Keratinocyte (primary cell): Measurements from ENCODE around the gene AKAP10.

Experiments used
- EZH2 ChIP-seq: IDR thresholded peaks from one replicate; pipeline ENCODE4 v1.6.1; 2012; ENCODE audit warnings: inconsistent platforms, mild to moderate bottlenecking, low read length, moderate library complexity
- TF ChIP-seq, protein P1 (sequence below), 3 experiments: IDR thresholded peaks in 1 of 3; conservative IDR thresholded peaks in 1 of 3; optimal IDR thresholded peaks in 1 of 3; 2 replicates in 2 of 3; 3 replicates in 1 of 3; pipeline versions ENCODE3 to v1.5.1; 2011; ENCODE audit warnings: low read length in 3 of 3, mild to moderate bottlenecking in 3 of 3, moderate library complexity in 2 of 3, control low read depth in 1 of 3, inconsistent platforms in 1 of 3; ENCODE audit not compliant: insufficient read depth in 2 of 3; ENCODE audit errors: extremely low read depth in 1 of 3

DNA sequence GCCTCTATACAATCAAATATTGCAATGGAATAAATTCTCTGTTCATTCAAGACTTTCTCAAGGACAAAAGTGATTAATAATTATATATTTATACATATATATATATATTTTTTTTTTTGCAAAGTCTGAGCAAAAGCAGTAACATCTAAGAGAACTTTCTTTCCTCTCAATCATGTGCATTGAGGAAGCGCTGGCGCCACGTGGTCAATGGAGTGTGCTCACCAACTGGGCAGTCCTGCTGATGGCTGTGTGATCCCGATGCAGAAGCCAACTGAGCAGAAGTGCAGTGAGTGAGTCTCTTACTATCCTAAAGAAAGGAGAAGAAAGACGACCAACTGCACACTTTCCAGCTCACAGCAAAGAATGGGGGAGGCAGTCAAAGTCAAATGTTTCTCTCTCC lies 72.7 kb downstream of the AKAP10 start:
- TF ChIP-seq, protein P1, sequence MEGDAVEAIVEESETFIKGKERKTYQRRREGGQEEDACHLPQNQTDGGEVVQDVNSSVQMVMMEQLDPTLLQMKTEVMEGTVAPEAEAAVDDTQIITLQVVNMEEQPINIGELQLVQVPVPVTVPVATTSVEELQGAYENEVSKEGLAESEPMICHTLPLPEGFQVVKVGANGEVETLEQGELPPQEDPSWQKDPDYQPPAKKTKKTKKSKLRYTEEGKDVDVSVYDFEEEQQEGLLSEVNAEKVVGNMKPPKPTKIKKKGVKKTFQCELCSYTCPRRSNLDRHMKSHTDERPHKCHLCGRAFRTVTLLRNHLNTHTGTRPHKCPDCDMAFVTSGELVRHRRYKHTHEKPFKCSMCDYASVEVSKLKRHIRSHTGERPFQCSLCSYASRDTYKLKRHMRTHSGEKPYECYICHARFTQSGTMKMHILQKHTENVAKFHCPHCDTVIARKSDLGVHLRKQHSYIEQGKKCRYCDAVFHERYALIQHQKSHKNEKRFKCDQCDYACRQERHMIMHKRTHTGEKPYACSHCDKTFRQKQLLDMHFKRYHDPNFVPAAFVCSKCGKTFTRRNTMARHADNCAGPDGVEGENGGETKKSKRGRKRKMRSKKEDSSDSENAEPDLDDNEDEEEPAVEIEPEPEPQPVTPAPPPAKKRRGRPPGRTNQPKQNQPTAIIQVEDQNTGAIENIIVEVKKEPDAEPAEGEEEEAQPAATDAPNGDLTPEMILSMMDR (optimal IDR thresholded peaks at IDR 0.05 in 1 of 3, IDR thresholded peaks at IDR 0.05 in 1 of 3, conservative IDR thresholded peaks at IDR 0.05 in 1 of 3; ENCODE audit: extremely low read depth in 1 of 3, insufficient read depth in 2 of 3, low read length in 3 of 3) = no peak
- TF ChIP-seq EZH2 = no peak
